CD4-positive, alpha-beta T cell treated with Interleukin-6 for 4 hours (primary cell): ENCODE measurements around the gene LRRTM1.

Experiments used
- DNase-seq: peaks from one replicate; pipeline ENCODE4 v3.0.0-alpha.2; 2020; ENCODE audit warnings: mixed read lengths

LRRTM1 gene, protein sequence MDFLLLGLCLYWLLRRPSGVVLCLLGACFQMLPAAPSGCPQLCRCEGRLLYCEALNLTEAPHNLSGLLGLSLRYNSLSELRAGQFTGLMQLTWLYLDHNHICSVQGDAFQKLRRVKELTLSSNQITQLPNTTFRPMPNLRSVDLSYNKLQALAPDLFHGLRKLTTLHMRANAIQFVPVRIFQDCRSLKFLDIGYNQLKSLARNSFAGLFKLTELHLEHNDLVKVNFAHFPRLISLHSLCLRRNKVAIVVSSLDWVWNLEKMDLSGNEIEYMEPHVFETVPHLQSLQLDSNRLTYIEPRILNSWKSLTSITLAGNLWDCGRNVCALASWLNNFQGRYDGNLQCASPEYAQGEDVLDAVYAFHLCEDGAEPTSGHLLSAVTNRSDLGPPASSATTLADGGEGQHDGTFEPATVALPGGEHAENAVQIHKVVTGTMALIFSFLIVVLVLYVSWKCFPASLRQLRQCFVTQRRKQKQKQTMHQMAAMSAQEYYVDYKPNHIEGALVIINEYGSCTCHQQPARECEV

DNA sequence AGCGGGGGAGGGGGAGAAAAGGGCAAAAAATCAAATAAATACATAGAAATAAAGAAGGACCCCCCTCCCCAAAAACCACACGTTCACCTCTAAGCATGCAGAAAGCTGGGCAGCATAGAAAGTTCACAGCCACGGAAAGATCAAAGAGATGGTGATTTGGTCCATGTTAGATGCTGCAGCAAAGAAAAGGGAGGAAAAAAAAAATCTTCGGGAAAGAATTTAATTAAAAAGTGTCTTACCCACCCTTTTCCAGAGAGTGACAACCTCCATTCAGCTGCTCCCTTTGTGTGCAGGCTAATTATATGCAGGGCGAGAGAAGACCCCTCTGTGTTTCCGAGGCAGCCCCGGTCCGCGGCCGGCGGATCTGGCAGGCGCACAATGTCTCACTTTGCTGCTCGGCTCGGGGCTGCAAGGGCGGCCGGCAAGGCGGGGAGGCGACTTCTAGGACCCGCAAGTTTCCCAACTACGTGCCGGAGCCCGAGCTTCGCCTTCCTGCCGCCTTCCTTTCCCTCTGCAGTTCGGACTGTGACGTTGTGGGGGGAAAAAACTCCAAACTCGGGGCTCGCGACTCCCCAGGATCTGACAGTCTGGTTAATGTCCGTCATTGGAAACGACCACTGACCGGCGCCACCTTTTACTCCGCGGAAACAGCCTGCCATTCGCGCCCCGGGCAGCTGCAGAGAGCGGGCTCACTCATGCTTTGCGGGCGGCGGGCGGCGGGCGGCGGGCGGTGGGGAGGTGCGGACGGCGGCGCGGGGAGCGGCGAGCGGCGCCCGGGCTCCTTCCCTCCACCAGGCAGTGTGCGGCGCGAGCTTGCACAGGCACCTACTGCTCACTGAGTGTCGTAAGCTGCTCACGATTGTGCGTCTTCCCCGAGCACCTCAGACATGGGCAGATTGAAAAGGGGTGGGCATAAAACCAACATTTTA, at the start of gene LRRTM1:
LRRTM1 (minus strand) TSS at position 844 of the 929 bp plus-strand sequence. CDS start 933 bp downstream, outside the sequence.
- DNase-seq = no peak

GRCh38 chr2:80351231-80351630, 46.7 kb upstream of the LRRTM1 start:
- DNase-seq = no peak

DNA sequence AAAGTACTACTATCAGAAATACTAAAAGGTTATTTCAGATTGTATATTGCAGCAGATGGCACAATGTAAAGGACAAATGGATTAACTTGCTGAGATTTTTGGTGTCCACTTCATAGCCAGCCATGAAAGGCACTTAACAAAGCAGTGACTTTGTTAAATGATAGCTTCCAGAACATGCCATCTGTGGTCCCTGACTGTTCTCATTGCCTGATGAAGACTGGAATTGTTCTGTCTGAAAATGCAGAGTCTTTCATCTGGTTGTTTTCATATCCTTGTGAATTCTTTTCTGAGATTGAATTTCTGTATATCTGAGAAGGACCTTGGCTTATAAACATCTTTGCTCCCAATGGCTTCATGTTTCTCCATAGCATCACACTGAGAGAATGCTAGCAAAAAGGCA, 44.4 kb upstream of the LRRTM1 start:
- DNase-seq = no peak

DNA sequence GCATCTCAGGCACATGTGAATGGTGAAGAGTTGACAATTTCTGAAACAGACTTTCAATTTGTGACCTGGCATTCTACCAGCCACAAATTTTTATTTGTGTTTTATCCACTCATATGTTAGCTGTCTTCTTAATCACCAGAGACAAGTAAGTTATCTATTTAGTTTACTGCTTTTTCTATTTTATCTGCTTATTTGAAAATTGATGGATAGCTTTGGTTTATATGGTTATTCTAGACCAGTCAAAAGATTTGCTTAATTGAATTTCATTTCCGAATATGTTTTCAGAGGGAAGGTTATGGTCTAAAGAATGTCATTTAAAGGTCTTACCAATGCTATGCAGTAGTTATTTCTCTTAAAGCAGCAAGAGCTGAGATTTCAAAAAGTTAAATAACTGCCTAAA, 43.5 kb upstream of the LRRTM1 start:
- no peak for DNase-seq

DNA sequence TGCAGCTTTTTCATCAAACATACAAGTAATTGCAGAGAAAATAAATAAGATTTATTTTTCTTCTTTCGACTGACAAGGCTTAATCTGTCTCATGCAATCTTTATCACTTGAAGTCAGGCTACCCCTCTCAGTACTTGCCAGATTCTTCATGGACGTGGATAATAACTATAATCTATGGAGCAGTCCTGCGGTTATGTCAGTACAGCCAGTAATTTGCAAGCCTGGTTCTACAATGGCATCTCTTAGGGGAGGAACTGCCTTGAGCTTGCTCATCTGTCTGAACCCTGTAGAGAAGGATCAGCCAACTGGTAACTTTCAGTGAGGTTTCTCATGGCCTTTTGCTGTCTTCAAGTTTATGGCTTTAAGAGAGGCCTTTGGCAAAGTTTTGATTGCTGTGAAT, 35.5 kb upstream of the LRRTM1 start:
- no peak for DNase-seq

- DNase-seq = no peak
Measured at GRCh38 chr2:80338794-80339193, 34.2 kb upstream of the LRRTM1 start.

GRCh38 chr2:80335411-80335810, 30.9 kb upstream of the LRRTM1 start:
- DNase-seq = no peak

DNA sequence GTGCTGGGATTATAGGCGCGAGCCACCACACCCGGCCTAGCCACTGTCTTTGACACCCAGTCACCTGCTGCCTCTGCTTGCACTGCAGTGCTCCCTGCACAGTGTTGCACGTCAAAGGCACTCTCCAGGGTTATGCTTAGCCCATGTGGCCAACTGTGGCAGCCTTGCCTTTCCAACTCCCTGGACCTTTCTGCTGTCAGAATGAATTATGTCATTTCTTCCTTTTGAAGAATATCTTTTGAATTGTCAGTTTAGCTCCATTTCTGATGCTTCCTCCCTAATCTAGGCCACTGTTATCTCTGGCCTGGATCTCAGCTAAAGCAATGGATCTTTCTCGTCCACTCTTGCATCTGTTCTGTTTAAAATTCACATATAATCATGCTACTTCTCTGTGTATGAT, 29.3 kb upstream of the LRRTM1 start:
- DNase-seq = no peak

DNA sequence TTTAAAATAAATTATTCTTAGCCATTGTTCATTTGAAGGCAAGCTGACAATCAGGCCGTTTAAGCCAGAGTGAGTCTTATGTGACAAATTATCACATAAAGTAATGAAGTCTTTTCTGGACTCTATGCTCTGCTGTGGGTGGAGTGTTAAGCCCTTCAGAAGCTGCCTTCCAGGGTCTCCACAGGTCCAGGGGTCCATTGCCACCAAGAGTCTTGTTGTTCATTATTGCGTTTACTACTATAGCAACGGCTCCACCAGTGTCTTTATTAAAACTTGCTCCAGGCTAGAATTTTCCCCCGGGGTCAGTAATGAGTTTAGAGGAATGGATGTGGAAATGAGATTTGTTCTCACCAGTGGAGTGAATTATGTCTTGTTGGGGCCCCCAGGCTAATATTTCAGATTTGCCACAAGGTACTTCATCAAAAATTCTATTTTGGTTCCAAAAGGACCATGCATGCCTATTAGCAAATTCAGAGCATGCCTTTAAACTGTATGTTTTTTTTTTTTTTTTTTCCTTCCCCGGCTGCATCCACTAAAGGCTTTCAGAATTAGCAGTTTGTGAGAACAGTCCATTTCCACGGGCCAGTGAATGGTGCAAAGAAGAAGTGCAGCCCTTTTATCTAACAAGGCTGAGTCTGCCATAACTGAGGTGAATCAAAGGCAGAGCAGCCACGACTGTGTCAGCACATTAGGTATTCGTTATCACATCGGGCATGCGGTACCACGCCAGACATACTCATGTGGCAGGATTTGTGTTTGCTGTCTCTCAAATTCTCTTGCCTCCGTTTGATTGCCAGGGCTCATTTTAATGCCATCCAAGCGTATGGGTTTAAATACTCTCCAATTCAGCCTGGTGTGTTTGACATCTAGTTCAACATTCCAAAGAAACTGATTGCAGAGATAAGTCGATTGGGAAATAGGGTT, 26.2 kb upstream of the LRRTM1 start:
- DNase-seq = no peak

DNA sequence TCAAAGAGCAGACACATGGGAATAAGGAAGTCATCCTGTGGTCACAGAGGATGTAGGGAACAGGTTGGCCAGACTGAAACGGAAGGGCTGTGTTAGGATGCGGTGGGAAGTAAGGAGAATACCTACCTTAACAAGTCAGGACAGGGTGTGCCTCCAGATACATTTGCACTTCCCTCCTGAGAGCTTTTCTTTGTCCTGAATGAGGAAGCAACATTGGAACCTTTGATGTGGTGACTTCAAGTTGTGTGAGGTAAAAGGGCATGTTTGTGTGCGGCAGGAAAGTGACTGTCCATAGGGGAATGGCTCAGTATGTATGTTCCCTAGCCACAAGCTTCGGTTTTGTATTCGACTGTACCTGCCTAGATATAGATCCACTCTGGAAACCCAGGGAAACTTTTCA, 24.9 kb upstream of the LRRTM1 start:
- no peak for DNase-seq

DNA sequence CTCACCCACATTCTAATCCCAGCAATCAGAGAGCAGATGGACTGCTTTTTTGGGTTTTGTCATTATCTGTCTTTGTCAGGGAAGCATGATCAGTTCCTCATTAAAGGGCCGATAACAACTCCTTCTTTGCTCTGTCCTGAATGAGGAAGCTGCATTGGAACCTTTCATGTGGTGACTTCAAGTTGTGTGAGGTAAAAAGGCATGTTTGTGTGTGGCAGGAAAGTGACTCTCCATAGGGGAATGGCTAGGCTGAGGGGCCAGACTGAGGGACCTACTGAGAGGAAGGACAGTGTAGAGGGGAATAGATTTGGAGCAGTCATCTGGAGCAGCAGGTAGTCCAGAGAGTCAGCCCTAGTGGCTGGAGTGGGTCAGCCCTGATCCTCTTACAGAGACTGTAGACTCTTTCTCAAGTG, 23.6 kb upstream of the LRRTM1 start:
- DNase-seq = no peak

GRCh38 chr2:80326861-80327260, 22.3 kb upstream of the LRRTM1 start:
- DNase-seq = no peak

DNA sequence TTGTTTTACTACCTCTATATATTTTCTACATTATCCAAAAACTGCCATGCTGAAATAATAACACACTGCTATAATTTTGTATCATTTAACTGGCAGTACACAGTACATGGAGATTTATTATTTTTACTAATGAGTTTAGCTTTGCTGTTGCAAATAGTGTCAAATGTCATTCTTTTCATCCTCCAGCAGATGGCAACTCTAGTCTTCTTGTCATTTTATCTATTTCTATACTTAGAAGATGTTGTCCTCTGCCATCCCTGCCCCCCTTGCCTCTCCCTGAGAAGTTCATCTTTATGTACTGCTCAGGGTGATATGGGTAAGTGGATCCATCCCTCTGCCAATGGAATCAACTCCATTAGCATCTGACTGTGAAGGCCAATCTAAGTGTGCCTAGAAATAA, 21.7 kb upstream of the LRRTM1 start:
- no peak for DNase-seq

DNA sequence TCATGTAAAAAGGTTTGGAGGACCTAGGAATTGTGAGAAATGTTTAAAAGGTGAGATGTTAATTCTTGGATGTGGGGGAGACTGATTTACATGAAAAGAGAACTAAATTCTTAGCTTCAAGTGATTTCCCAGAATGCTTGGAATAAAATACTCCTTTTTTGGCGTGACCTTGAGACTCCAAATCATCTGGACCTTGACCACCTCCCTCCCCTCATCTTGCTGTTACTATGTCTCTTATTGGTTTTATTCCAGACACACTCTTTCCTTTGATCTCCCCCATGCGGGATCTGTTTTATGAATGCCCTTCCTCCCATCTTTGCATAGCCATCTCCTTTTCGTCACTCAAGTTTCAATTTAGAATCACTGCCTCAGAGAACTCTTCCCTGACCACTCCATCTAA, 20.0 kb upstream of the LRRTM1 start:
- DNase-seq = no peak

DNA sequence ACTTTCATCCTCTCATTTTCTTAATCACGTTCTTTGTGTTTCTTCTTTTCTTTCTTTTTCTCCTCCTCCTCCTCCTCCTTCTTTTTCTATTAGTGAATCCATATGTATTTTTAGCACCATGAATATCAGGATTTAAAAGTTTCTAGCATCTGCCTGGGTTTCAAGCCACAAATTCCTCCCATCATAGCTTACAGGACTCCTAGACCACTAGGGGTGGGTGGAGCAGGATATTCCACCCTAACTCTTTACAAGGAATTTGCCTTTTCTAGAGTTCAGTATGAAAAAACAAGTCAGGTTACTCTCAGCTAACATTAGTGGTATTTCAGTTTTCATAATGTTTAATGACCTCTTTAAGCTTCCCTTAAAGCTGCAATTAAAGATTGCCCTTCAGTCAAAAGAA, 19.1 kb upstream of the LRRTM1 start:
- DNase-seq = no peak

- DNase-seq = no peak
Measured at GRCh38 chr2:80322958-80323357, 18.4 kb upstream of the LRRTM1 start.

- DNase-seq = no peak
Measured at GRCh38 chr2:80322311-80322920, 17.9 kb upstream of the LRRTM1 start.

DNA sequence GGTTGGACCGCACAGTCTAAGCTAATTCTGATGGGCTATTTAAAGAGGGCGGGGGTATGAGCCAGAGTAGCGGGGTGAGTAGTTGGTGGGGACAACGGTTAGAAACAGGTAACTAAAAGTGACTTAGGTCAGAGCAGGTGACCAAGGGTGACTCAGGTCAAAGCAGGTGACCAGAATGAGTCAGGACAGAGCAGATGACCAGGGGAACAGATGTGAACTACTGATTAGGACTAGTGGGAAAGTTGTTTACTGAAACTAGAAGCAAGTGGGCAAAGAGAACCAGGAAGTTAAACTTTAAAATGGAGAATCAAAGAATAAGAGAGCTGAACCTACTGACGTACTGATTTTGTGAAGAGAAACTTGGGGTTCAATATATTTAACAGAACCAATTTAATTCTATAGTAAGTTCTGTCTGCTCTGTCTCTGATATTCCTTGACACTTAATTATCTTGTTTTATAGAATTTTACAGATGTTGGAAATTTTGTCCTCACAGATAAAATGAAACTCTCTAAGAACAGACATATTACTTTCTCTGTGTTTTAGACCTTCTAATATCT, 7.8 kb upstream of the LRRTM1 start:
- DNase-seq = no peak

GRCh38 chr2:80311304-80311703, 6.8 kb upstream of the LRRTM1 start:
- DNase-seq = no peak

- DNase-seq = no peak
Measured at GRCh38 chr2:80303006-80303908, 1.3 kb downstream of the LRRTM1 start.
